SU-DHL-6 (cell line): ENCODE data around the gene UFD1.

Source experiments
- CTCF ChIP-seq: fragments of 200-600 bp; sonication (generic); IDR thresholded peaks from one replicate; pipeline ENCODE4 v1.5.1; 2017; ENCODE audit warnings: antibody characterized with exemption, mild to moderate bottlenecking, low read length, moderate library complexity; ENCODE audit not compliant: insufficient read depth, poor library complexity, severe bottlenecking
- EZH2phosphoT487 ChIP-seq: fragments of 200-600 bp; sonication (generic), shearing (Covaris generic); conservative IDR thresholded peaks from 2 replicates; pipeline ENCODE4 v1.6.1; 2018; ENCODE audit warnings: mild to moderate bottlenecking, antibody characterized with exemption, low read length, moderate library complexity, mixed read lengths

GRCh38 chr22:19517171-19517500 lies 38.1 kb upstream of the UFD1 start:
- no peak for TF ChIP-seq CTCF
- no peak for TF ChIP-seq EZH2phosphoT487
